Neural cell (in vitro differentiated cells): ENCODE measurements around the gene CPAMD8.

Experiments
- CTCF ChIP-seq: fragments of 450-650 bp; IDR thresholded peaks from 2 replicates; pipeline ENCODE4 v1.5.1; 2014; ENCODE audit warnings: antibody characterized with exemption, mild to moderate bottlenecking, moderate library complexity; ENCODE audit not compliant: poor library complexity, severe bottlenecking
- EP300 ChIP-seq: fragments of 450-650 bp; conservative IDR thresholded peaks from 2 replicates; pipeline ENCODE4 v1.6.1; 2014; ENCODE audit warnings: antibody characterized with exemption, mild to moderate bottlenecking, moderate library complexity; ENCODE audit not compliant: poor library complexity, severe bottlenecking
- POLR2AphosphoS5 ChIP-seq: IDR thresholded peaks from 2 replicates; pipeline ENCODE4 v1.6.1; 2012

- peak; percentile 48 for TF ChIP-seq CTCF
- TF ChIP-seq EP300 = peak; percentile 51
- TF ChIP-seq POLR2AphosphoS5 = peak; percentile 53
Measured at GRCh38 chr19:17075035-17075863, 48.6 kb upstream of the CPAMD8 start, which contains the start of the genes HAUS8 and MYO9B.
